Prostate gland (tissue), 2 donors: ENCODE data around the gene NR2F2. TPM values are rescaled to one million over a fixed set of nuclear protein-coding genes. Genes with fewer than 3 reads are reported as not detected.

Source experiments
- DNase-seq: peaks from one replicate; pipeline ENCODE4 v3.0.0-alpha.2; 2019; ENCODE audit warnings: low spot score
- H3K27ac ChIP-seq, 2 donors: fragments of 200-600 bp; sonication (generic); 2 replicates each; pipeline ENCODE4 v1.5.1; 2017 to 2019
- H3K27me3 ChIP-seq: fragments of 200-600 bp; sonication (generic); replicated peaks from 2 replicates; pipeline ENCODE4 v1.5.1; 2019; ENCODE audit not compliant: insufficient read depth
- H3K36me3 ChIP-seq, 2 donors: fragments of 200-600 bp; sonication (generic); 1 replicate in 1 of 2; 2 replicates in 1 of 2; pipeline versions ENCODE4 v1.5.1 to v1.8.1; 2017 to 2019
- H3K4me1 ChIP-seq: fragments of 200-600 bp; sonication (generic); replicated peaks from 2 replicates; pipeline ENCODE4 v1.5.1; 2019
- H3K4me3 ChIP-seq, 2 donors: fragments of 200-600 bp; sonication (generic); 2 replicates each; pipeline ENCODE4 v1.5.1; 2017 to 2019
- H3K9me3 ChIP-seq: fragments of 200-600 bp; sonication (generic); 2 replicates; pipeline ENCODE4 v1.5.1; 2017
- CTCF ChIP-seq, 4 experiments: fragments of 200-600 bp in 2 of 4; fragments of 450-650 bp in 2 of 4; sonication (generic) in 2 of 4; IDR thresholded peaks; 1 replicate in 3 of 4; 2 replicates in 1 of 4; pipeline ENCODE4 v1.5.1; 2016 to 2019; ENCODE audit warnings: antibody characterized with exemption in 4 of 4, mild to moderate bottlenecking in 2 of 4, moderate library complexity in 2 of 4
- POLR2A ChIP-seq: fragments of 450-650 bp; IDR thresholded peaks from one replicate; pipeline ENCODE4 v1.6.1; 2016; ENCODE audit warnings: antibody characterized with exemption, mild to moderate bottlenecking
- POLR2AphosphoS5 ChIP-seq: sonication (generic); formaldehyde crosslinking; IDR thresholded peaks from one replicate; pipeline ENCODE4 v1.6.1; 2017; ENCODE audit warnings: antibody characterized with exemption
- WGBS: methylation state at CpG from one replicate; pipeline ENCODE4 v1.1.5; 2018; 5-methylcytosine and 5-hydroxymethylcytosine counted together
- intact Hi-C: fragments of 100-400 bp; cut with DNase I; formaldehyde crosslinking; loops from one replicate; pipeline ENCODE4 v1.14.2; 2022
- total RNA-seq, 2 donors: library from RNA; depleted of rRNA; stranded (reverse); fragments of >200 nt; gene quantifications; one replicate each; pipeline ENCODE4 v1.1.0, GENCODE V29; 2016

The NR2F2 gene
- total RNA-seq, 2 donors from 2014 or later, result 48.7 to 58.1 TPM

- Histone ChIP-seq H3K27ac (no peak overlapping the region), H3K4me3 (no peak overlapping the region), H3K27me3 (no peaks in the 10 kb centered on the region), H3K9me3 (no peaks in the 10 kb centered on the region), H3K4me1 (no peaks in the 10 kb centered on the region), H3K36me3 (no peaks in the 10 kb centered on the region)
- 75% methylated on average over 5 of the region's 5 CpGs for WGBS
- intact Hi-C loops, result no loop called here
- no peak for TF ChIP-seq POLR2A
- no peak for TF ChIP-seq POLR2AphosphoS5
- no peak for TF ChIP-seq CTCF (IDR thresholded peaks at IDR 0.05)
- no peak for DNase-seq
Observed at GRCh38 chr15:96300836-96301235, 29.7 kb upstream of the NR2F2 start.

- no peak for DNase-seq
- no peaks in the 10 kb centered on the region for H3K36me3 ChIP-seq
- no peak overlapping the region for H3K27ac ChIP-seq
- no peaks in the 10 kb centered on the region for H3K9me3 ChIP-seq
- 80% methylated on average over 9 of the region's 9 CpGs for WGBS
- no peaks in the 10 kb centered on the region for H3K27me3 ChIP-seq
- no peak overlapping the region for H3K4me3 ChIP-seq
- TF ChIP-seq POLR2A (no peak), CTCF (IDR thresholded peaks at IDR 0.05) (no peak), POLR2AphosphoS5 (no peak)
- intact Hi-C loops, result no loop called here
- H3K4me1 ChIP-seq, result no peaks in the 10 kb centered on the region
Observed at GRCh38 chr15:96303503-96304056, 26.9 kb upstream of the NR2F2 start.

- no peak for DNase-seq
- intact Hi-C loops, result no loop called here
Observed at GRCh38 chr15:96304839-96305238, 25.7 kb upstream of the NR2F2 start.

GRCh38 chr15:96306321-96306720, 24.2 kb upstream of the NR2F2 start:
- H3K9me3 ChIP-seq, result no peaks in the 10 kb centered on the region
- H3K4me1 ChIP-seq, result no peaks in the 10 kb centered on the region
- no peak overlapping the region for H3K27ac ChIP-seq
- DNase-seq, result no peak
- H3K4me3 ChIP-seq, result no peak overlapping the region
- intact Hi-C loops, result no loop called here
- H3K27me3 ChIP-seq, result no peaks in the 10 kb centered on the region
- H3K36me3 ChIP-seq, result no peaks in the 10 kb centered on the region
- 90% methylated on average over 1 of the region's 1 CpG for WGBS
- no peak for TF ChIP-seq POLR2AphosphoS5
- TF ChIP-seq POLR2A, result no peak
- no peak for TF ChIP-seq CTCF (IDR thresholded peaks at IDR 0.05)

More at GRCh38 chr15:96304839-96305238, 25.7 kb upstream of the NR2F2 start:
- no peak overlapping the region for H3K4me3 ChIP-seq
- no peak for TF ChIP-seq POLR2AphosphoS5
- H3K4me1 ChIP-seq, result no peaks in the 10 kb centered on the region
- WGBS, result 61% methylated on average over 3 of the region's 3 CpGs
- H3K9me3 ChIP-seq, result no peaks in the 10 kb centered on the region
- H3K36me3 ChIP-seq, result no peaks in the 10 kb centered on the region
- H3K27ac ChIP-seq, result no peak overlapping the region
- no peaks in the 10 kb centered on the region for H3K27me3 ChIP-seq

GRCh38 chr15:96307856-96308394, 22.6 kb upstream of the NR2F2 start:
- no peak overlapping the region for H3K4me3 ChIP-seq
- no peak overlapping the region for H3K27ac ChIP-seq
- WGBS, result 69% methylated on average over 5 of the region's 5 CpGs
- H3K36me3 ChIP-seq, result no peaks in the 10 kb centered on the region
- no peaks in the 10 kb centered on the region for H3K4me1 ChIP-seq
- no peaks in the 10 kb centered on the region for H3K9me3 ChIP-seq
- no peak for TF ChIP-seq POLR2AphosphoS5
- intact Hi-C loops, result no loop called here
- no peaks in the 10 kb centered on the region for H3K27me3 ChIP-seq
- no peak for DNase-seq

GRCh38 chr15:96309143-96309660, 21.3 kb upstream of the NR2F2 start:
- H3K9me3 ChIP-seq, result no peaks in the 10 kb centered on the region
- no peak overlapping the region for H3K4me3 ChIP-seq
- H3K27me3 ChIP-seq, result no peaks in the 10 kb centered on the region
- no peaks in the 10 kb centered on the region for H3K36me3 ChIP-seq
- intact Hi-C loops, result no loop called here
- DNase-seq, result no peak
- 34% methylated on average over 5 of the region's 5 CpGs for WGBS
- H3K4me1 ChIP-seq, result no peaks in the 10 kb centered on the region
- H3K27ac ChIP-seq, result no peak overlapping the region
- TF ChIP-seq POLR2AphosphoS5 (no peak), CTCF (IDR thresholded peaks at IDR 0.05) (no peak), POLR2A (no peak)
